ENCODE data around the gene CTPS1.

The CTPS1 gene

DNA sequence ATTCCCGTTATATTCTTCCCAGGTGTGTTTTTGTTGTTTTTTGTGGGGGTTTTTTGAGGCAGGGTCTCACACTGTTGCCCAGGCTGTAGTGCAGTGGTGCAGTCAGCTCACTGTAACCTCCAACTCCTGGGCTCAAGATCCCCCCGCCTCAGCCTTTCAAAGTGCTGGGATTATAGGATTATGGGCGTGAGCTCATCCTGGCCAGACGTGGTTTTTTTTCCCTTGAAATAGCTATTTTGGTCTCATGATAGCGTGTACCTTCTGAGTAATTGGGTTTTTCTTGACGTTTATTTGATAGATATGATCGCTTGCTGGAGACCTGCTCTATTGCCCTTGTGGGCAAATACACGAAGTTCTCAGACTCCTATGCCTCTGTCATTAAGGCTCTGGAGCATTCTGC, 17.6 kb downstream of the CTPS1 start:
- Histone ChIP-seq H3K36me3 (ENCODE audit: insufficient read depth, low read length) (peaks cover 26% of the 10 kb centered on the region), H3K79me2 (ENCODE audit: control insufficient read depth, insufficient read depth, low read length, unreplicated experiment) (peaks cover 7% of the 10 kb centered on the region), H3K27me3 (ENCODE audit: insufficient read depth, low read length) (no peaks in the 10 kb centered on the region), H2AFZ (ENCODE audit: low read length, unreplicated experiment) (no peak overlapping the region), H3K4me3 (ENCODE audit: low read depth, low read length) (no peak overlapping the region), H3K27ac (ENCODE audit: low read depth, low read length) (no peak overlapping the region), H3K4me1 (ENCODE audit: control insufficient read depth, insufficient read depth, low read length, unreplicated experiment) (peaks cover 4% of the 10 kb centered on the region)

DNA sequence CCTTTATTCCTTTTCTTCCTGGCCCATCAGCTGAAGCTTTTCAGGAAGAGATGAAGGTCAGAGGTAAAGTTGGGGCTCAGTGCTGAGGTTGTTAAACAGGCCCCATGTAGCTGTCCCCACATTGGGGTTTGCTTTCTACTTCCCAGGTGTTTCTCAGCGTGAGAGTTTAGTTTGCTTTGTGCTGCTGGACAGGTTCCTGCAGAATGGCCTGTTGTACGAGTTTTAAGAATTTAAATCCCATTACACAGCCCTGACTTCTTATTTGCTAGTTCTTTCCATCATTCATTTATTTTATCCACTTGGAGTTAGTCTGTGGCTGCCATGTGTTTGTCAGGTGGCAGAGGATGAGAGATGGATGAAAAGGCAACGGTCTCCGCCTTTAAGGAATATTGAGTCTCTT, 19.2 kb downstream of the CTPS1 start:
- Histone ChIP-seq H3K4me1 (ENCODE audit: control insufficient read depth, insufficient read depth, low read length, unreplicated experiment) (peaks cover 18% of the 10 kb centered on the region), H3K79me2 (ENCODE audit: control insufficient read depth, insufficient read depth, low read length, unreplicated experiment) (peaks cover 5% of the 10 kb centered on the region), H3K27me3 (ENCODE audit: insufficient read depth, low read length) (no peaks in the 10 kb centered on the region), H2AFZ (ENCODE audit: low read length, unreplicated experiment) (no peak overlapping the region), H3K4me3 (ENCODE audit: low read depth, low read length) (no peak overlapping the region), H3K36me3 (ENCODE audit: insufficient read depth, low read length) (peaks cover 24% of the 10 kb centered on the region), H3K27ac (ENCODE audit: low read depth, low read length) (no peak overlapping the region)

DNA sequence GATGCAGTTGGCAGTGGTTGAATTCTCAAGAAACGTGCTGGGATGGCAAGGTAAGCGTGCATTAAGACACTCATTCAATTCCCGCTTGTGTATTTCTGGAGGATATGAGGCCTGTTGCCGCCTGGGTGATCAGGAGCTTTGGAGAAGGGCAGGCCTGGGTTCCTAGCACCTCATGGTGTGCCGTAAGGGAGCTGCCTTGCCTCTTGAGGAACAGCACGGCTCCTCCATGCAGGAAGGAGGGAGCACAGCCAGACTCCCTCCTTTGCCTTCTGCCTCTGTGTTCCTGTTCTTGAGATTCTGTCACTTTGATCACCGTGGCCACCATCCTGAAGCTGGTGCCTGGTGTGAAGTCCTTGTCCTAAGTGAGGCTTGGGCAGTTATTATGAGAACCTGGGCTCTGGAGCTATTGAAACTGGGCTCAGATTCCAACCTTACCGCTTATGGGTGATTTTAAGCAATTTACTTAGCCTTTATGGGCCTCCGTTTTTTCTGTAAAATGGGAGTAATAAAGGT, 23.7 kb downstream of the CTPS1 start:
- H3K4me3 ChIP-seq (ENCODE audit: low read depth, low read length) = peak overlapping the region; percentile 6; the same call in 1 of the 2 replicates
- peaks cover 22% of the 10 kb centered on the region for H3K4me1 ChIP-seq (ENCODE audit: control insufficient read depth, insufficient read depth, low read length, unreplicated experiment)
- H3K27ac ChIP-seq (ENCODE audit: low read depth, low read length) = peak overlapping the region; percentile 70
- no peak overlapping the region for H2AFZ ChIP-seq (ENCODE audit: low read length, unreplicated experiment)
- peaks cover 6% of the 10 kb centered on the region for H3K79me2 ChIP-seq (ENCODE audit: control insufficient read depth, insufficient read depth, low read length, unreplicated experiment)
- H3K36me3 ChIP-seq (ENCODE audit: insufficient read depth, low read length) = peaks cover 35% of the 10 kb centered on the region
- H3K27me3 ChIP-seq (ENCODE audit: insufficient read depth, low read length) = no peaks in the 10 kb centered on the region

DNA sequence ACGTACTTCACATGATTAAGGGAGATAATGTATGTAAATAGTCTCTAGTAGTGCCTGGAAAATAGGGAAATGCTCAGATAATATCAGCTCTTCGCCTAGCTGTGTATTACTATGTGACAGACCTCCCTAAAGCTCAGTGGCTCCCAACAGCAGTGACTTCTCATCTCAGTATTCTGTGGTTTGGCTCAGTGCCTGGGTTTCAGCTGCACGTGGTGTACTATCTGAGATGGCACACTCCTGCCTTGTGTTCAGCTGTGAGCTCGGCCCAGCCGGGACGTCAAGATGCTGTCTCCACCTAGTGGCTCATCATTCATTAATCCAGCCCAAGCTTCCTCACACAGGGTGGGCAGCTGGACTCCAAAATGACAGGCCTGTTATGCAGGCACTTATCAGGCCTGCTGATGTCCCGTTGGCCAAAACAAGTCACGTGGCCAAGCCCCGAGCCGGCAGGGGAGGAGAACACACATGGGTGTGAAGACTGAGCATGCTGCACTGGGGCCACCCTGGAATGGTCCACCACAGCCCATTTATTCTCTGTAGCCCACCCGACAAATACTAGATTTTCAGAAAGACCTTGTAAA, 24.2 kb downstream of the CTPS1 start:
- peak overlapping the region; percentile 70 for H3K27ac ChIP-seq (ENCODE audit: low read depth, low read length)

DNA sequence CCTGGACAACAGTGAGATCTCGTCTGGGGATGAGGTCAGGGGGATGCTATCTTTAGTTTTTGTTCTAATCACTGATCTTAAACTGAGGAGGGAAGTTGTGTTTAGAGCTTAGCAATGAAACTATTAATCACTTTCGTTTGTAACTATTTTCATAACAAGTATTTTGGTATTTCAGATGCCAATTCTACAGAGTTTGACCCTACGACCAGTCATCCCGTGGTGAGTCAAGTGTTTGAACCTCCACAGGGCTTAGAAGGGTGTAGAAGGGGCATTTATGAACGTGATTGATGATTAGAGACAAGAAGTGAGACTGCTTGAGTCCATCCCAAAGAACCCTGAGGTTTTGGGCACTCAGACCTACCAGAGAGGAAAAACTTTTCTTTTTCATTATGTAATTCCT, 26.4 kb downstream of the CTPS1 start:
- Histone ChIP-seq H3K79me2 (ENCODE audit: control insufficient read depth, insufficient read depth, low read length, unreplicated experiment) (peaks cover 6% of the 10 kb centered on the region), H3K36me3 (ENCODE audit: insufficient read depth, low read length) (peaks cover 55% of the 10 kb centered on the region), H3K27me3 (ENCODE audit: insufficient read depth, low read length) (no peaks in the 10 kb centered on the region), H3K4me1 (ENCODE audit: control insufficient read depth, insufficient read depth, low read length, unreplicated experiment) (peaks cover 22% of the 10 kb centered on the region), H3K27ac (ENCODE audit: low read depth, low read length) (no peak overlapping the region), H2AFZ (ENCODE audit: low read length, unreplicated experiment) (no peak overlapping the region), H3K4me3 (ENCODE audit: low read depth, low read length) (no peak overlapping the region)

More for the DNA sequence above, 24.2 kb downstream of the CTPS1 start:
- Histone ChIP-seq H3K4me3 (ENCODE audit: low read depth, low read length) (peak overlapping the region; percentile 6; the same call in 1 of the 2 replicates), H2AFZ (ENCODE audit: low read length, unreplicated experiment) (no peak overlapping the region), H3K4me1 (ENCODE audit: control insufficient read depth, insufficient read depth, low read length, unreplicated experiment) (peaks cover 22% of the 10 kb centered on the region), H3K36me3 (ENCODE audit: insufficient read depth, low read length) (peaks cover 37% of the 10 kb centered on the region), H3K79me2 (ENCODE audit: control insufficient read depth, insufficient read depth, low read length, unreplicated experiment) (peaks cover 6% of the 10 kb centered on the region), H3K27me3 (ENCODE audit: insufficient read depth, low read length) (no peaks in the 10 kb centered on the region)

DNA sequence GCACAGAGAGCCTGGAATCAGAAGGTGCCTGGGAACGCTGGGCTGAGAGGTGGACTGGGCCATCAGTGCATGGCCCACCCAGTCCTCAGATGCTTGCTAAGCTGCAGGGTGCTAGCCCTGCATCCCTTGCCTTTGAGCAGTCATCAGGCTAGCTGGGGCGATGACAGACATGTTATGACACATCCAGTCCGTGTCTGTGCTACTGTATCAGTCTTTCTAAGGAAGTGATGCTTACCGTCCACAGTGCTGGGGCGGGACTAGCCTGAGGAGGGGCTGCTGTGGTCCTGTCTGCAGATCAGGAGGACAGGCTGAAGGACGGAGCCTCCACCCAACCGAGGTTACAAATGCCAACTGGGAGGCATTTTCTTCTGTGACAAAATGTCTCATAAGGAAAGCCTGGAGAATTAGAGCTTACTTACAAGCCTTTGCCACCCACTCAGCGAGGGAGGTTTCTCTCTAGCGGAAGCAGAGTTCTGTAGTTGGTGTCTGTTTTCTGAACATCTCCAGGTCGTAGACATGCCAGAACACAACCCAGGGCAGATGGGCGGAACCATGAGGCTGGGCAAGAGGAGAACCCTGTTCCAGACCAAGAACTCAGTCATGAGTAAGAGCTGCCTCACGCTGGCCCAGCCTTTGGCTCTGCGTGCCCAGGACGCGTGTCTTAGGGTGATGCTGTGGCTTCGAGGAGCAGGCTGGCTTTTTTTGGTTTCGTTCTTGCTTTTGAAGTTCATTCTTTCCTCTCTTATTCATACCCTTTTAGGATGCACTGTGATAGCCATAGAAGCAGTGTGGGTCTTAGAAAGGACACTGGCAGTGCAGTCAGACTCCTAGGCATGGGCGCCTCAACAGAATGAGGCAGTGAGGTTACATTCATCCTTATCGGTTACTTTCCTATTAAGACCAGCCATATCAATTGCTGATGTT, 27.7 kb downstream of the CTPS1 start:
- Histone ChIP-seq H3K27ac (ENCODE audit: low read depth, low read length) (no peak overlapping the region), H3K4me3 (ENCODE audit: low read depth, low read length) (no peak overlapping the region), H3K27me3 (ENCODE audit: insufficient read depth, low read length) (no peaks in the 10 kb centered on the region), H3K79me2 (ENCODE audit: control insufficient read depth, insufficient read depth, low read length, unreplicated experiment) (peaks cover 6% of the 10 kb centered on the region), H3K36me3 (ENCODE audit: insufficient read depth, low read length) (peaks cover 57% of the 10 kb centered on the region), H3K4me1 (ENCODE audit: control insufficient read depth, insufficient read depth, low read length, unreplicated experiment) (peaks cover 18% of the 10 kb centered on the region), H2AFZ (ENCODE audit: low read length, unreplicated experiment) (no peak overlapping the region)

DNA sequence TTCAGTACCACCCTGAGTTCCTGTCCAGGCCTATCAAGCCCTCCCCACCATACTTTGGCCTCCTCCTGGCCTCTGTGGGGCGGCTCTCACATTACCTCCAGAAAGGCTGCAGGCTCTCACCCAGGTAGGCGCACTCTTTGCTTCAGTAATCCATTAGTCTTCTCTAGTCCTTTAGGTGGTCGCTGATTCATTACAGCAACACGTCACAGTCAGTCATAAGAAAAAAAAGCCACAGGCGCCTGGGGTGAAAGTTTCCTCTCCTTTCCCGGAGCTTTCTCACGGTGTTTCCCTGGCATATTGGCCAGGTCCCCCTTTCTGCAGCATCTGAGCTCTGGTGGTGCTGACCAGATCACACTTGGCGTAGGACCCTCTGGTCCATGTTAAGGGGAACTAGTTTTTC, 30.0 kb downstream of the CTPS1 start:
- H3K4me1 ChIP-seq (ENCODE audit: control insufficient read depth, insufficient read depth, low read length, unreplicated experiment) = no peaks in the 10 kb centered on the region

DNA sequence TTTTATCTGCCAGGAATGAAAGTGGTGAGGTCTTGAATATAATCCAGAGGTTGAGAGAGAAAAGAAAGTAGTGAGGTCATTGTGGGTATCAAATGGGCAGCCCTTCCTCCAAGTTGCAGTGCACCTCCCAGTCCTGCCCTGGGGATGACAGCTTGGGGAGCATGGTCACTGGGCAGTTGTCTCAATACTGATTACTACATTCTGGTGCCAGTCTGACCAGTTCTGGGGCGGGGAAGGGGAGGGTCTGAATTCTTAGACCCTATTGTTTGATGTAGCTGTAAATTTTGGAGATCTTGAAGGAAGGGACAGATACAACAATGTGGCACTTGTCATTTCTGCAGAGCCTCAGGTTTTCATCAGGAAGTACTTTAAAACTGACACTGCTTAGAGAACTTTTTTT, 30.8 kb downstream of the CTPS1 start:
- no peaks in the 10 kb centered on the region for H3K27me3 ChIP-seq (ENCODE audit: insufficient read depth, low read length)
- no peak overlapping the region for H3K27ac ChIP-seq (ENCODE audit: low read depth, low read length)
- H3K4me3 ChIP-seq (ENCODE audit: low read depth, low read length) = no peak overlapping the region
- peaks cover 54% of the 10 kb centered on the region for H3K36me3 ChIP-seq (ENCODE audit: insufficient read depth, low read length)
- H3K79me2 ChIP-seq (ENCODE audit: control insufficient read depth, insufficient read depth, low read length, unreplicated experiment) = no peaks in the 10 kb centered on the region
- no peaks in the 10 kb centered on the region for H3K4me1 ChIP-seq (ENCODE audit: control insufficient read depth, insufficient read depth, low read length, unreplicated experiment)
- H2AFZ ChIP-seq (ENCODE audit: low read length, unreplicated experiment) = no peak overlapping the region

More for the DNA sequence above, 30.0 kb downstream of the CTPS1 start:
- Histone ChIP-seq H3K27ac (ENCODE audit: low read depth, low read length) (no peak overlapping the region), H3K27me3 (ENCODE audit: insufficient read depth, low read length) (no peaks in the 10 kb centered on the region), H3K36me3 (ENCODE audit: insufficient read depth, low read length) (peaks cover 56% of the 10 kb centered on the region), H3K79me2 (ENCODE audit: control insufficient read depth, insufficient read depth, low read length, unreplicated experiment) (peaks cover 1% of the 10 kb centered on the region), H3K4me3 (ENCODE audit: low read depth, low read length) (no peak overlapping the region), H2AFZ (ENCODE audit: low read length, unreplicated experiment) (no peak overlapping the region)

DNA sequence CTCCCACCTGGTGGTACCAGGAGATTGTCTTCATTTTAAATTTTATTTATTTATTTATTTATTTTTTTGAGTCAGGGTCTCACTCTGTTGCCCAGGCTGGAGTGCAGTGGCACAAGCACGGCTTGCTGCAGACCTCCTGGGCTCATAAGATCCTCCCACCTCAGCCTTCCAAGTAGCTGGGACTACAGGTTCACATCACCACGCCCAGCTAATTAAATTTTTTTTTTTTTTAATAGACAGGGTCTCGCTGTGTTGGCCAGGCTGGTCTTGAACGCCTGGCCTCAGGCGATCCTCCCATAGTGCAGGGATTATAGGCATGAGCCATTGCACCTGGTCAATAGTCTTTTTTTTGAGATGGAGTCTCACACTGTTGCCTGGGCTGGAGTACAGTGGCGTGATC, 33.5 kb downstream of the CTPS1 start:
- Histone ChIP-seq H2AFZ (ENCODE audit: low read length, unreplicated experiment) (no peak overlapping the region), H3K4me3 (ENCODE audit: low read depth, low read length) (no peak overlapping the region), H3K27ac (ENCODE audit: low read depth, low read length) (no peak overlapping the region), H3K4me1 (ENCODE audit: control insufficient read depth, insufficient read depth, low read length, unreplicated experiment) (no peaks in the 10 kb centered on the region), H3K36me3 (ENCODE audit: insufficient read depth, low read length) (peaks cover 36% of the 10 kb centered on the region), H3K79me2 (ENCODE audit: control insufficient read depth, insufficient read depth, low read length, unreplicated experiment) (no peaks in the 10 kb centered on the region), H3K27me3 (ENCODE audit: insufficient read depth, low read length) (no peaks in the 10 kb centered on the region)

DNA sequence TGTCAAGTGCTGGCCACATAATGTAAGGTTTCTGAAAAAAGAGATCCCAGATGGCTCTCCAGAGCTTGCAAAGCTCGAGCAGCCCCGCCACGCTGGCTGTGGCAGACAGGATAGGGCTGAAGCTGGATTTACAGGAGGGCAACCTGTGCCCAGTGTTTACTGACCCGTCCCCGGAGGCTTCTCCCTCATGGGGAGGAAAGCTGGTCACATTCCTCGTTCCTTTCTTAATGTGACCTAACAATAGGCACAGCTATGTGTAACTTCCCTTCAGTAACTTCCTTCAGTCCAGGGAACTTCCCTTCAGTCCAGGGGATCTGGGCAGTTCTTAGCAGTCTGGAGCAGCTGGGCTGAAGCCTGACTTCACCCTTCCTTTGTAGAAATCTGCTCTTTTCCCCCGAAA, 34.3 kb downstream of the CTPS1 start:
- H3K79me2 ChIP-seq (ENCODE audit: control insufficient read depth, insufficient read depth, low read length, unreplicated experiment) = no peaks in the 10 kb centered on the region
- no peaks in the 10 kb centered on the region for H3K4me1 ChIP-seq (ENCODE audit: control insufficient read depth, insufficient read depth, low read length, unreplicated experiment)
- H3K4me3 ChIP-seq (ENCODE audit: low read depth, low read length) = no peak overlapping the region
- peaks cover 30% of the 10 kb centered on the region for H3K36me3 ChIP-seq (ENCODE audit: insufficient read depth, low read length)
- H2AFZ ChIP-seq (ENCODE audit: low read length, unreplicated experiment) = no peak overlapping the region
- no peak overlapping the region for H3K27ac ChIP-seq (ENCODE audit: low read depth, low read length)
- H3K27me3 ChIP-seq (ENCODE audit: insufficient read depth, low read length) = no peaks in the 10 kb centered on the region
